ENCODE results near the gene DNAJC15.

DNAJC15 gene

GRCh38 chr13:42992764-42993122 lies 30.6 kb upstream of the DNAJC15 start:
- TF ChIP-seq TAF1 (IDR thresholded peaks at IDR 0.05; ENCODE audit: borderline replicate concordance, insufficient read depth, low read length) (no peak), POLR2AphosphoS5 (IDR thresholded peaks at IDR 0.05; ENCODE audit: low read depth, low read length) (no peak), REST (IDR thresholded peaks at IDR 0.05; ENCODE audit: insufficient read depth in 1 of 2, low read depth in 2 of 2, low read length in 2 of 2) (no peak), SIN3A (IDR thresholded peaks at IDR 0.05; ENCODE audit: borderline replicate concordance, insufficient read depth, low read length) (no peak), FOXP2 (optimal IDR thresholded peaks at IDR 0.05; ENCODE audit: borderline replicate concordance, extremely low read depth, extremely low read length, insufficient read depth) (no peak)

DNA sequence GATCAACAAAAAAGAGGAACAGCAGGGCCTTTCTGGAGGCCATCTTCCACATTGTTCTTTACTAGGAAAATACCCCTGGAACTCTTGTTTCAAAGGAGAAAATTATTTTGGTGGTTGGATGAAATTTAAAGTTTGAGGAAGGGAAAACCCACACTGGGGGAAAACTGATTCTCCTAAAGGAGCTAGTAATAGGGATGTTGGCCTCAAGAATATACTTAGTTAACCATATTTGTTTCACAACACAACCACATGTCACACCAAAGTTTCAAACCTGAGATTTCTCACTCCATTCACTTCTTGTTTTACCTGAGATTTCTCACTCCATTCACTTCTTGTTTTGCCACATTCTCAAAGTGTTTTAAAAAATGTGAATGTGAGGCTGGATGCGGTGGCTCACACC lies 28.5 kb upstream of the DNAJC15 start:
- no peak for TF ChIP-seq POLR2AphosphoS5 (IDR thresholded peaks at IDR 0.05; ENCODE audit: low read depth, low read length)

GRCh38 chr13:42996584-42996983 lies 26.8 kb upstream of the DNAJC15 start:
- TF ChIP-seq REST (IDR thresholded peaks at IDR 0.05; ENCODE audit: insufficient read depth in 1 of 2, low read depth in 2 of 2, low read length in 2 of 2) (no peak), SIN3A (IDR thresholded peaks at IDR 0.05; ENCODE audit: borderline replicate concordance, insufficient read depth, low read length) (no peak), FOXP2 (optimal IDR thresholded peaks at IDR 0.05; ENCODE audit: borderline replicate concordance, extremely low read depth, extremely low read length, insufficient read depth) (no peak)

GRCh38 chr13:42997381-42997780 lies 26.0 kb upstream of the DNAJC15 start:
- TF ChIP-seq SIN3A (IDR thresholded peaks at IDR 0.05; ENCODE audit: borderline replicate concordance, insufficient read depth, low read length) = no peak
- TF ChIP-seq TAF1 (IDR thresholded peaks at IDR 0.05; ENCODE audit: borderline replicate concordance, insufficient read depth, low read length) = no peak
- TF ChIP-seq FOXP2 (optimal IDR thresholded peaks at IDR 0.05; ENCODE audit: borderline replicate concordance, extremely low read depth, extremely low read length, insufficient read depth) = no peak
- no peak for TF ChIP-seq POLR2AphosphoS5 (IDR thresholded peaks at IDR 0.05; ENCODE audit: low read depth, low read length)
- no peak for TF ChIP-seq REST (IDR thresholded peaks at IDR 0.05; ENCODE audit: insufficient read depth in 1 of 2, low read depth in 2 of 2, low read length in 2 of 2)

DNA sequence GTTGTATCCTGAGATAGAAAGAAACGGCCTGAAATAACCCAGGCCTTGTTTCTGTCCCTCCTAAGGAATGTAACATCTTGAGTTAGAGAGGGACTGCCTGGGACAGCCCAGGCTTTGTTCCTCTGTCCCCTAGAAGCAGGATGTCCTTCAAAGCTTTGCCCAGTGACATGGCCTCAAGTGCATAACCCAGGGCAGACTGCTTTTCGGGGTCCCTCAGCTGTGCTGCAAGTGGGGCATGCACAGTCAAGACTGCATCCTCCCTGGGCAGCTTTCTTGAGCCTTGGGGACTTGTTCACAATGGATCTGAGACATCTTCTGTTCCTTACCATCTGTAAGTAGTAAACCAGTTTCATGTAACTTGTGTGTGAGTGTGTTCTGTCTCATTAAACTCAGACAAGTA lies 23.9 kb upstream of the DNAJC15 start:
- no peak for TF ChIP-seq REST (IDR thresholded peaks at IDR 0.05; ENCODE audit: insufficient read depth in 1 of 2, low read depth in 2 of 2, low read length in 2 of 2)
- TF ChIP-seq POLR2AphosphoS5 (IDR thresholded peaks at IDR 0.05; ENCODE audit: low read depth, low read length) = no peak

DNA sequence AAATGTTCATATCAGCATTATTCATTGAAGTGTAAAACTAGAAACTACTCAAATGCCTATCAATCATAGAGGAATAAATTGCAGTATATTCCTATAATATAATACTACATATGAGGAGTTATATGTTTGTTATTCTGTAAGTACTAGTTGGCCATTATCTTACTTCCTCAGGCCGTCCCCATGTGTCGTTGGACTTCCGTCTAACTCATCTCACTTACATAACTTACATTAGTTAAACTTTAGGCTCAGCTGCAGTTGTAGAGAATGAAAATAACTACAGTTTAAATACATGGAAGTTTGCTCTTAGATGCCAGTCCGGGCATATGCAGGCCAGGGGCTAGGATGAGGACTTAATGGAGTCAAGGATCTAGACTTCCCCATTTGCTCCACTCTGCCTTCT lies 22.7 kb upstream of the DNAJC15 start:
- TF ChIP-seq FOXP2 (optimal IDR thresholded peaks at IDR 0.05; ENCODE audit: borderline replicate concordance, extremely low read depth, extremely low read length, insufficient read depth) (no peak), POLR2AphosphoS5 (IDR thresholded peaks at IDR 0.05; ENCODE audit: low read depth, low read length) (no peak), TAF1 (IDR thresholded peaks at IDR 0.05; ENCODE audit: borderline replicate concordance, insufficient read depth, low read length) (no peak), REST (IDR thresholded peaks at IDR 0.05; ENCODE audit: insufficient read depth in 1 of 2, low read depth in 2 of 2, low read length in 2 of 2) (no peak), SIN3A (IDR thresholded peaks at IDR 0.05; ENCODE audit: borderline replicate concordance, insufficient read depth, low read length) (no peak)
